ENCODE results near the gene ARHGAP36. TPM values are rescaled to one million over a fixed set of nuclear protein-coding genes. Genes with fewer than 3 reads are reported as not detected.

The ARHGAP36 gene
- total RNA-seq, 1 donor: not detected

- Histone ChIP-seq H3K4me3 (ENCODE audit: insufficient read depth, low read length) (no peak overlapping the region), H3K27me3 (ENCODE audit: insufficient read depth, low read length) (peaks cover 31% of the 10 kb centered on the region), H4K20me1 (ENCODE audit: insufficient read depth, low read length) (no peaks in the 10 kb centered on the region), H2AFZ (ENCODE audit: low read length) (no peak overlapping the region), H3K9me3 (ENCODE audit: low read depth, low read length) (no peaks in the 10 kb centered on the region), H3K27ac (ENCODE audit: low read depth, low read length) (no peak overlapping the region), H3K36me3 (ENCODE audit: insufficient read depth, low read length) (no peaks in the 10 kb centered on the region), H3K4me1 (ENCODE audit: insufficient read depth, low read length) (no peaks in the 10 kb centered on the region), H3K79me2 (ENCODE audit: insufficient read depth, low read length) (no peaks in the 10 kb centered on the region), H3K4me2 (ENCODE audit: insufficient read depth, low read length) (no peak overlapping the region)
- no peak for DNase-seq (ENCODE audit: insufficient read length, low spot score, missing footprints)
- TF ChIP-seq, protein P1, sequence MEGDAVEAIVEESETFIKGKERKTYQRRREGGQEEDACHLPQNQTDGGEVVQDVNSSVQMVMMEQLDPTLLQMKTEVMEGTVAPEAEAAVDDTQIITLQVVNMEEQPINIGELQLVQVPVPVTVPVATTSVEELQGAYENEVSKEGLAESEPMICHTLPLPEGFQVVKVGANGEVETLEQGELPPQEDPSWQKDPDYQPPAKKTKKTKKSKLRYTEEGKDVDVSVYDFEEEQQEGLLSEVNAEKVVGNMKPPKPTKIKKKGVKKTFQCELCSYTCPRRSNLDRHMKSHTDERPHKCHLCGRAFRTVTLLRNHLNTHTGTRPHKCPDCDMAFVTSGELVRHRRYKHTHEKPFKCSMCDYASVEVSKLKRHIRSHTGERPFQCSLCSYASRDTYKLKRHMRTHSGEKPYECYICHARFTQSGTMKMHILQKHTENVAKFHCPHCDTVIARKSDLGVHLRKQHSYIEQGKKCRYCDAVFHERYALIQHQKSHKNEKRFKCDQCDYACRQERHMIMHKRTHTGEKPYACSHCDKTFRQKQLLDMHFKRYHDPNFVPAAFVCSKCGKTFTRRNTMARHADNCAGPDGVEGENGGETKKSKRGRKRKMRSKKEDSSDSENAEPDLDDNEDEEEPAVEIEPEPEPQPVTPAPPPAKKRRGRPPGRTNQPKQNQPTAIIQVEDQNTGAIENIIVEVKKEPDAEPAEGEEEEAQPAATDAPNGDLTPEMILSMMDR (IDR thresholded peaks at IDR 0.05; ENCODE audit: extremely low read depth, low read depth, low read length): no peak
These were observed 5.5 kb downstream of the ARHGAP36 start for GRCh38 chrX:131063613-131064012.

GRCh38 chrX:131066237-131066636 lies 8.1 kb downstream of the ARHGAP36 start:
- Histone ChIP-seq H3K27ac (ENCODE audit: low read depth, low read length) (no peak overlapping the region), H3K36me3 (ENCODE audit: insufficient read depth, low read length) (no peaks in the 10 kb centered on the region), H3K27me3 (ENCODE audit: insufficient read depth, low read length) (peaks cover 33% of the 10 kb centered on the region), H4K20me1 (ENCODE audit: insufficient read depth, low read length) (no peaks in the 10 kb centered on the region), H3K79me2 (ENCODE audit: insufficient read depth, low read length) (no peaks in the 10 kb centered on the region), H2AFZ (ENCODE audit: low read length) (no peak overlapping the region), H3K4me3 (ENCODE audit: insufficient read depth, low read length) (no peak overlapping the region), H3K9me3 (ENCODE audit: low read depth, low read length) (no peaks in the 10 kb centered on the region), H3K4me1 (ENCODE audit: insufficient read depth, low read length) (no peaks in the 10 kb centered on the region), H3K4me2 (ENCODE audit: insufficient read depth, low read length) (no peak overlapping the region)
- TF ChIP-seq, protein P1 (IDR thresholded peaks at IDR 0.05; ENCODE audit: extremely low read depth, low read depth, low read length): no peak
- DNase-seq (ENCODE audit: insufficient read length, low spot score, missing footprints): no peak

DNA sequence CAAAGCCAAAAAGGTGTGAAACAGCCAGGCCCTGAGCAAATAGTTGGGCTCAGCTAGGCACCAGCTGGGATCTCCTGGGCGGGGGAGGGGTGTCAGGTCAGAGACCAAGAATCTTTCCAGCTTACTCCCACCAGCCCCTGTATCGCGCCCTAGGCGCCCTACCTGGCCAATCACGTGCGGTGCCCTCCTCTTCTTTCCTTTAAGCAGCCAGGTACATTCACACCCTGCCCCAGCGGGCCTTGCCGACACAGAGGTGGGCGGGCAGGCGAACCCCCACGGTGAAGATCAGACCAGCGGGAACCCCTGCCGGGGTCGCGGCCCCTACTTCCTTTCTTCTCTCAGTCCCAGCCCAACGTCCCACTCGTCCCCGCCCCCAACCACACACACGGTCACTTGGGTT lies 9.1 kb downstream of the ARHGAP36 start:
- Histone ChIP-seq H3K4me2 (ENCODE audit: insufficient read depth, low read length) (no peak overlapping the region), H4K20me1 (ENCODE audit: insufficient read depth, low read length) (no peaks in the 10 kb centered on the region), H3K27me3 (ENCODE audit: insufficient read depth, low read length) (peaks cover 35% of the 10 kb centered on the region), H3K79me2 (ENCODE audit: insufficient read depth, low read length) (no peaks in the 10 kb centered on the region), H3K9me3 (ENCODE audit: low read depth, low read length) (no peaks in the 10 kb centered on the region), H3K4me3 (ENCODE audit: insufficient read depth, low read length) (no peak overlapping the region), H2AFZ (ENCODE audit: low read length) (no peak overlapping the region), H3K27ac (ENCODE audit: low read depth, low read length) (no peak overlapping the region), H3K36me3 (ENCODE audit: insufficient read depth, low read length) (no peaks in the 10 kb centered on the region), H3K4me1 (ENCODE audit: insufficient read depth, low read length) (no peaks in the 10 kb centered on the region)
- no peak for DNase-seq (ENCODE audit: insufficient read length, low spot score, missing footprints)
- TF ChIP-seq, protein P1 (IDR thresholded peaks at IDR 0.05; ENCODE audit: extremely low read depth, low read depth, low read length): no peak

GRCh38 chrX:131067846-131068745 lies 9.9 kb downstream of the ARHGAP36 start:
- H3K9me3 ChIP-seq (ENCODE audit: low read depth, low read length): no peaks in the 10 kb centered on the region
- no peak overlapping the region for H2AFZ ChIP-seq (ENCODE audit: low read length)
- no peaks in the 10 kb centered on the region for H4K20me1 ChIP-seq (ENCODE audit: insufficient read depth, low read length)
- TF ChIP-seq, protein P1 (IDR thresholded peaks at IDR 0.05; ENCODE audit: extremely low read depth, low read depth, low read length): no peak
- no peak for DNase-seq (ENCODE audit: insufficient read length, low spot score, missing footprints)
- H3K27ac ChIP-seq (ENCODE audit: low read depth, low read length): no peak overlapping the region
- H3K4me3 ChIP-seq (ENCODE audit: insufficient read depth, low read length): no peak overlapping the region
- H3K36me3 ChIP-seq (ENCODE audit: insufficient read depth, low read length): no peaks in the 10 kb centered on the region
- H3K4me1 ChIP-seq (ENCODE audit: insufficient read depth, low read length): no peaks in the 10 kb centered on the region
- no peaks in the 10 kb centered on the region for H3K79me2 ChIP-seq (ENCODE audit: insufficient read depth, low read length)
- H3K4me2 ChIP-seq (ENCODE audit: insufficient read depth, low read length): no peak overlapping the region
- peaks cover 33% of the 10 kb centered on the region for H3K27me3 ChIP-seq (ENCODE audit: insufficient read depth, low read length)

All from osteoblast (primary cell).